GM18526 (cell line): ENCODE results near the gene GSN.

Experiments
- POLR2A ChIP-seq: IDR thresholded peaks from 3 replicates; pipeline ENCODE4 v1.6.1; 2011; ENCODE audit not compliant: insufficient read length; ENCODE audit errors: extremely low read depth

The GSN gene

DNA sequence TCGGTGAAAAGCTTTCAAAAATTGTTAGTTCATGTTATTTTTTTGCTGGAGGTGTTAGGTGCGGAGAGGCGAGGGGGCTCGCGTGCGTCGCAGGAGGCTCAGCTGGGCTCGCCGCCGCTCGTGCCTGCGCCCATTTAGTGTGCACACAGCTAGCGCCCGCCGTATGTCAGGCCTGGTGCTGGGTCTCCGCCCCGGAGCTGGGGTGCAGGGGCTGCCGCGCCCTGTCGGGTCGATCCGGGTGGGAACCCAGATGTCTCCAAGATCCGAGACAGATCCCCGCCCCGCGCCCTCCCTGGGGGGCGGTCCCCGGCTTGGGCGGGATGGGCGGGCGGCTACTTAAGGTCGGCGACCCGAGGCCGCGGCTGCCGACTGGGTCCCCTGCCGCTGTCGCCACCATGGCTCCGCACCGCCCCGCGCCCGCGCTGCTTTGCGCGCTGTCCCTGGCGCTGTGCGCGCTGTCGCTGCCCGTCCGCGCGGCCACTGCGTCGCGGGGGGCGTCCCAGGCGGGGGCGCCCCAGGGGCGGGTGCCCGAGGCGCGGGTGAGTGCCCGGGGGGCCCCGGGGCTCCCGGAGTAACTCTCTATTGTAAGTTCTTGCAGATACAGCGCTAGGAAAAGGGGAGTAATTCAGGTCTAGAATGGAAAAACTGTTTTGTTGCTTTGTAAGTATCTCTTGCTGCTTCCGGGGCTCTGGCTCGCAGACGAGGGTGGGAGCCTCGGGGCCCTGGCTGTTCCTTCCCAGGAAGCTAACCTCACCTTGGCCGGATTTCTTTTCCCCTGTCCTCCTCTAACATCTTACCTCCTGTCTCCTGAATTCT lies 31.7 kb downstream of the GSN start:
- no peak for TF ChIP-seq POLR2A

GRCh38 chr9:121300283-121301119 lies 32.5 kb downstream of the GSN start:
- TF ChIP-seq POLR2A, result no peak

DNA sequence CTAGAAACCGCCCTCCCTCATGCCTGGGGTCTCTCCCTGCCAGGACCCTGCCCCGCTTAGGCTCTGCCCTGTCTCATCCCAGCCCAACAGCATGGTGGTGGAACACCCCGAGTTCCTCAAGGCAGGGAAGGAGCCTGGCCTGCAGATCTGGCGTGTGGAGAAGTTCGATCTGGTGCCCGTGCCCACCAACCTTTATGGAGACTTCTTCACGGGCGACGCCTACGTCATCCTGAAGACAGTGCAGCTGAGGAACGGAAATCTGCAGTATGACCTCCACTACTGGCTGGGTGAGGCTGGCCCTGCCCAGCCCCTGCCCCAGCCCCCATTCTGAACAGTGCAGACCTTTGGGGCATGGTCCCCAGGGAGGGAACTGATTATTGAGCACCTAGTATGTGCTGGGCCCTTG lies 33.9 kb downstream of the GSN start:
- no peak for TF ChIP-seq POLR2A

- TF ChIP-seq POLR2A, result no peak
These were observed 34.4 kb downstream of the GSN start for GRCh38 chr9:121302341-121302740.

GRCh38 chr9:121302786-121303185 lies 34.8 kb downstream of the GSN start:
- TF ChIP-seq POLR2A, result no peak

DNA sequence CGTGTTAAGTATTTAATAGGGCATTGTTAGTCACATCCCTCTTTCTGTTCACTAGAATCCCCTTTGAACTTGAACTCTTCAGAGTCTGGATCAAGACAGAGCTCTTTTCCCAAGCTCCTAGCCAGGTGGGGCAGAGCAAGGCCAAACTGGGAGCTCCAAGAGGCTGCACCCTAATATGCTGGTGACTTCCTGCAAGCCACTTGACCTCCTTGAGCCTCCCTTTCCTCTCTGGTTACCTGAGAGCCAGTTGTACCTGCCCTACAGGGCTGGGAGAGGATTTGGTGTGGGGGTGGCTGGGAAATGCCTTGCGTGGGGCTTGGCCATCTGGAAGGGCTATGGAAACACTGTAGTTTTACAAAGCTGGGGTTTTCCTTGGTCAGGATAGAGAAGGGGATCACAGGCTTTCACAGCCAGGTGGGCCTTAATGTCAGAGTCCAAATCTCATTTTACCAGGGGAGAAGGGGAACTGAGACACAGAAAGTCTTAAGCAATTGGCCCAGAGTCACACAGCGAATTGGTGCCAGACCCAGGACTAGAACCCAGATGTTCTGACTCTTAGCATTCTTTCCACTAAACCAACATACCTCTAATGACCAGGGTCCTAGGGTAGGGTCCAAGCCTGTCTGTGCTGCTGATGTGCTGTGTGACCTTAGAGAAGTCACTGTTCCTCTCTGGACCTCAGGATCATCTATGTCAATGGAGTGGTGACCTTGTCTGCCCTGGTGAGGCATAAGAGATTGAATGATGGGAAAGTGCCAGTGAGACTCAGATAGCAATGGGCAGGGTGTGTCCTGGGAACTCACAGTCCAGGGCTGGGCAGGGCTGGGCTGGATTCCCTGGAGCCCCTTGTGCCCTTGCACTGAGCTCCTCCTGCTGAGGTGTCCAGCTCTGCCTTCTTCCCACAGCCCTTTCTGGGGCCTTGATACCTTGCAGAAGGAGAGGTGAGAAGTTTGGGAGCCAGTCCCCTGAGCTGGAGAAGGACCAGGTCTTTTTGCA lies 35.8 kb downstream of the GSN start:
- TF ChIP-seq POLR2A, result no peak

DNA sequence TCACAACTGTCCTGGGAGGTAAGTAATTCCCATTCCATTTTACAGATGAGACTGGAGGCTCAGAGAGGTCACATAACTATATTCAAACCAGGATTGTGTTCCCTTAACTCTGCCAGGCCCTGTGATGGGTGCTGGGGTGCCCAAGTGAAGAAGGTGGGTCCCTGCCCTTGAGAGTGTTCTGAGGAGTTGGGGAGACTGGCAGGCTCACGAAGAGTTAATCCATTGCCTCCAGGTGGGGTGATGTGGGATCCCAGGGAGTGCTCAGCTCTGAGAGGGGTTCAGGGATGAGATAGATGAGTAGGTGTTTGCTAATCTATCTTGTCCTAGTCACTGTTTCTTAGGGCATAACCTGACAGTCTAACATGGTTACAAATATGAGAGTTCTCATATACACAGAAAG lies 36.7 kb downstream of the GSN start:
- no peak for TF ChIP-seq POLR2A

DNA sequence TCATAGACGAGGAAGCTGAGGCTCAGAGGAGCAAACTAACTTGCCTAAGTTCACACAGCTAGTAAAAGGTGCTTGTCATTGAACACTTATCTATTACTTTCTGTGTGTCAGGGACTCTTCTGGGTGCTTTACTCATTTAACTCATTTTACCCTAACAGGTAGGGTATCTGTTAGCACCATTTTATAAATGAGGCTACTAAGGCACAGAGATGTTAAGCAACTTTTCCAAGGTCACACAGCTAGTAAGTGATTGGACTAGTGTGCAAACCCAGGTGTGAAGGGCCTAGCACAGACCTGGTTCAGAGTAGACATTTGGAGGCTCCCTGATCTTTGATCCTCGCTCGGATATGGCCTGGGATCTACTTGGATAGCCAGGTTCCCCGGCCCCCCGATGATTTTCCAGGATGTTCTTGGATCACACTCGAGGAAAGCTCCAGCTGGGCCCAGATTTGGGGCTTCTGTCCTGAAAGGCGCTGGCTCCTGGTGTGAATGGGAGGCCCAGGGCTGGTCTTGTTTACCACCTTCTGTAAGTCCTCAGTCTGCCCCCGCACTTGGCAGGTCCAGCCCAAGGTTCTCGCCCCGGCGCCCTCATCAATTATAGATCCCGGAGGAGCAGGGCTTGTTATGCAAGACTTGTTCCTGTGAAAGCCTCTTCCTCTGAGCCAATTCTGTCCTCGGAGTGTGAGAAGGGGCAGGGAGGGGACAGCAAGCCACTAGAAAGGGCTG lies 37.5 kb downstream of the GSN start:
- TF ChIP-seq POLR2A, result no peak

GRCh38 chr9:121307976-121308375 lies 40.0 kb downstream of the GSN start:
- no peak for TF ChIP-seq POLR2A

DNA sequence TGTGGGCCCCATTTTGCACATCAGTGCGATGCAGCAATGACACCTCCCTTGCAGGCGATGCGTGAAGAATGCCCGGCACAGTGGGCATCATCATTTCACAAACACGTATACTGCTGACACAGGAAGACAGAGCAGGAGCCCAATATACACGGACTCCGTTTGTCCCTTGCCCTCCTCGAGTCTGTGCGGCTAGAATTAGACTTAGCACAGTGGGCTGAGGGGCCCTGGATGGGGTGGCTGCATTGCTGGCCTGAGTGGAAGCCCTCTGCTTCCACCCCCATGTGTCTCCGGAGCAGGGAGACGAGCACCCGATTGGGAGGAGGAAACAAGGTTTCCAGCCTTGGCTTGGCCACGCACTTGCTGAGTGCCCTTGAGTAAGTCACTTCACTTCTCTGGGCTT lies 40.8 kb downstream of the GSN start:
- TF ChIP-seq POLR2A, result no peak

DNA sequence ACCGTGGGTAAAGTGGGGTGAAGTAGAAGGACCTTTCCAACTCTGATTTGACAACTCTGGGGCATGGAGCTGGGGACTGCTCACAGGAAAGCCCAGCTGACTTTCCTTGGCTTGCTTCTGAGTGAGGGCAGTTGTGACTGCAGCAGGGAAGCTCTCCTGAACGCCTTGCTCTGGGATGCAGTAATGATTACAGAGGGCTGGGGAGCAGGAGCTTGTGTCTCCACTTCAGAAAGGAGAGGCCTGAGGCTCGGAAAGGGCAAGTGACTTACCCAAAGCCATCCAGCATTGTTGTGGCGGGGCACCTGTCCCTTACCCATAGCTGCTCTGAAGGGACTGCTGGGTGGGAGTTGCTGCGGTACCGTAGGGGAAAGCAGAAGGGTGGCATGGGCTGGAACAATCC lies 41.2 kb downstream of the GSN start:
- no peak for TF ChIP-seq POLR2A

DNA sequence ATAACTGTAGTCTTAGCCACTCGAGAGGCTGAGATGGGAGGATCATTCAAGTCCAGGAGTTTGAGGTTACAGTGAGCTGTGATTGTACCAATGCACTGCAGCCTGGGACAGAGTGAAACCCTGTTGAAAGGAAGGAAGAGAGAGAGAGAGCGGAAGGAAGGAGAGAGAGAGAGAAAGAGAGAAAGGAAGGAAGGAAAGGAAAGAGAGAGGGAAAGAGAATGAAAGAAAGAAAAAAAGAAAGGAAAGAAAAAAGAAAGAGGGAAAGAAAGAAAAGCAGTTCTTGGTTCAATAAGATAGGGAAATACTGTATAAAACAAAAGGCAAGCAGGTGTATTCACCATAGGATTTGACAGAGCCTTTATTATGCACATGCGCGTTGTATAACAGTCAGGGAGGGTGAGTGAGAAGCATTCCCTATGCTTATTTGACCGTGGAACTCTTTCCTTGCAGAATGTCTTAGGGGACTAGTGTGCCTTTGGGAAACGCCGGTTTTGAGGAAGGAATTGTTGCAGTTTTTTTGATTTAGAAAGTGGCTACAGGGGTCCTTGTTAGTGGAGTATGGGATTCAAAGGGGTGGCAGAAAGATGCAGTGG lies 42.0 kb downstream of the GSN start:
- no peak for TF ChIP-seq POLR2A

DNA sequence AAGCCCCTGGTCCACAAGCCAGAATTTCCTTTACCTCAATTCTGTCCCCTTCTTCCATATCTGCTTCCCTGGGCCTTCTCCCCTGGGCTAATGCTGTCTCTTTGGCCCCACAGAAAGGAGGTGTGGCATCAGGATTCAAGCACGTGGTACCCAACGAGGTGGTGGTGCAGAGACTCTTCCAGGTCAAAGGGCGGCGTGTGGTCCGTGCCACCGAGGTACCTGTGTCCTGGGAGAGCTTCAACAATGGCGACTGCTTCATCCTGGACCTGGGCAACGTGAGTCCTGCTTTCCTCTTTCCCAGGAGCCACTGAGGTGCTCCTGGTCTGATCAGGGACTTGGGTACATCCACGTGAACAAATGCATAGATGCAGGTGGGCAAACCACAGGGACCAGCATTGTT lies 42.6 kb downstream of the GSN start:
- no peak for TF ChIP-seq POLR2A

GRCh38 chr9:121312169-121312568 lies 44.2 kb downstream of the GSN start:
- TF ChIP-seq POLR2A, result no peak
